SU-DHL-6 (cell line): ENCODE data around the gene LDLRAD3.

ENCODE experiments used
- H2AFZ ChIP-seq: fragments of 200-600 bp; sonication (generic); 2 replicates; pipeline ENCODE4 v1.6.1; 2014; ENCODE audit warnings: low read depth, mild to moderate bottlenecking, moderate library complexity, mixed read lengths, antibody characterized with exemption, low read length; ENCODE audit not compliant: severe bottlenecking
- H3F3A ChIP-seq: fragments of 200-600 bp; shearing (Covaris generic); 2 replicates; pipeline ENCODE4 v1.6.0; 2016; ENCODE audit warnings: antibody characterized with exemption, mild to moderate bottlenecking; ENCODE audit not compliant: insufficient read depth
- H3K27ac ChIP-seq: fragments of 200-600 bp; sonication (generic); 2 replicates; pipeline ENCODE4 v1.5.1; 2016; ENCODE audit warnings: low read depth, mild to moderate bottlenecking, low read length, moderate library complexity, mixed read lengths
- H3K27me3 ChIP-seq: fragments of 200-600 bp; sonication (generic), shearing (Covaris generic); 2 replicates; pipeline ENCODE4 v1.6.0; 2014; ENCODE audit warnings: mild to moderate bottlenecking, low read length
- H3K36me3 ChIP-seq: fragments of 200-600 bp; sonication (generic); 2 replicates; pipeline ENCODE4 v1.6.1; 2014; ENCODE audit warnings: mild to moderate bottlenecking, low read length, mixed read lengths
- H3K4me2 ChIP-seq: fragments of 300-600, 200-600 bp; shearing (Covaris generic), sonication (generic); 2 replicates; pipeline ENCODE4 v1.6.0; 2014; ENCODE audit warnings: low read length, low read depth, mild to moderate bottlenecking; ENCODE audit not compliant: poor library complexity, severe bottlenecking
- H3K4me3 ChIP-seq: fragments of 200-600 bp; sonication (generic); 2 replicates; pipeline ENCODE4 v1.5.1; 2014; ENCODE audit warnings: antibody characterized with exemption, low read length, mild to moderate bottlenecking, mixed read lengths; ENCODE audit not compliant: insufficient read depth, poor library complexity, severe bottlenecking
- H3K79me2 ChIP-seq: fragments of 200-600 bp; sonication (generic); 2 replicates; pipeline ENCODE4 v1.6.1; 2014; ENCODE audit warnings: mild to moderate bottlenecking, low read length, moderate library complexity; ENCODE audit not compliant: insufficient read depth
- H3K9ac ChIP-seq: fragments of 200-600 bp; sonication (generic); 2 replicates; pipeline ENCODE4 v1.7.0; 2014; ENCODE audit warnings: mild to moderate bottlenecking, low read length
- H3K9me2 ChIP-seq: fragments of 200-600 bp; sonication (generic); replicated peaks from 2 replicates; pipeline ENCODE4 v1.6.1; 2014; ENCODE audit warnings: low read length; ENCODE audit not compliant: insufficient read depth
- H3K9me3 ChIP-seq: fragments of 200-600 bp; sonication (generic); 2 replicates; pipeline ENCODE4 v1.6.1; 2014; ENCODE audit warnings: low read length, mixed read lengths; ENCODE audit not compliant: insufficient read depth
- H4K20me1 ChIP-seq: fragments of 200-600 bp; sonication (generic); 2 replicates; pipeline ENCODE4 v1.6.1; 2014; ENCODE audit warnings: low read depth, mild to moderate bottlenecking, antibody characterized with exemption, low read length, moderate library complexity, mixed read lengths
- CTCF ChIP-seq: fragments of 200-600 bp; sonication (generic); IDR thresholded peaks from one replicate; pipeline ENCODE4 v1.5.1; 2017; ENCODE audit warnings: antibody characterized with exemption, mild to moderate bottlenecking, low read length, moderate library complexity; ENCODE audit not compliant: insufficient read depth, poor library complexity, severe bottlenecking
- EZH2phosphoT487 ChIP-seq: fragments of 200-600 bp; sonication (generic), shearing (Covaris generic); conservative IDR thresholded peaks from 2 replicates; pipeline ENCODE4 v1.6.1; 2018; ENCODE audit warnings: mild to moderate bottlenecking, antibody characterized with exemption, low read length, moderate library complexity, mixed read lengths

The LDLRAD3 gene

GRCh38 chr11:35982061-35982460 lies 38.2 kb downstream of the LDLRAD3 start:
- Histone ChIP-seq H3K27me3 (no peaks in the 10 kb centered on the region), H3K79me2 (no peaks in the 10 kb centered on the region), H2AFZ (no peak overlapping the region), H3K36me3 (no peaks in the 10 kb centered on the region), H4K20me1 (no peaks in the 10 kb centered on the region), H3K27ac (no peak overlapping the region), H3K4me3 (no peak overlapping the region), H3K4me2 (no peak overlapping the region), H3K9me3 (no peaks in the 10 kb centered on the region), H3K9me2 (no peaks in the 10 kb centered on the region), H3K9ac (no peak overlapping the region), H3F3A (no peaks in the 10 kb centered on the region)
- TF ChIP-seq EZH2phosphoT487 (no peak), CTCF (no peak)

- H3K4me2 ChIP-seq, result no peak overlapping the region
- TF ChIP-seq EZH2phosphoT487, result no peak
- TF ChIP-seq CTCF, result no peak
- H3K9me2 ChIP-seq, result no peaks in the 10 kb centered on the region
- H3K27ac ChIP-seq, result no peak overlapping the region
- no peak overlapping the region for H2AFZ ChIP-seq
- no peaks in the 10 kb centered on the region for H3K79me2 ChIP-seq
- no peaks in the 10 kb centered on the region for H3F3A ChIP-seq
- no peak overlapping the region for H3K4me3 ChIP-seq
- H3K9me3 ChIP-seq, result no peaks in the 10 kb centered on the region
- no peaks in the 10 kb centered on the region for H4K20me1 ChIP-seq
- H3K36me3 ChIP-seq, result no peaks in the 10 kb centered on the region
- H3K27me3 ChIP-seq, result no peaks in the 10 kb centered on the region
- no peak overlapping the region for H3K9ac ChIP-seq
Observed at GRCh38 chr11:35983981-35984380, 40.1 kb downstream of the LDLRAD3 start.

- H3F3A ChIP-seq, result no peaks in the 10 kb centered on the region
- TF ChIP-seq EZH2phosphoT487 (no peak), CTCF (no peak)
- H3K27me3 ChIP-seq, result no peaks in the 10 kb centered on the region
- H3K9me2 ChIP-seq, result no peaks in the 10 kb centered on the region
- H3K4me2 ChIP-seq, result no peak overlapping the region
- no peaks in the 10 kb centered on the region for H3K36me3 ChIP-seq
- no peak overlapping the region for H3K9ac ChIP-seq
- no peak overlapping the region for H3K27ac ChIP-seq
- H3K9me3 ChIP-seq, result no peaks in the 10 kb centered on the region
- H4K20me1 ChIP-seq, result no peaks in the 10 kb centered on the region
- no peaks in the 10 kb centered on the region for H3K79me2 ChIP-seq
- no peak overlapping the region for H3K4me3 ChIP-seq
- H2AFZ ChIP-seq, result no peak overlapping the region
Observed at GRCh38 chr11:35986947-35987346, 43.1 kb downstream of the LDLRAD3 start.
